NCI-H1436 treated with DMSO at 0.1 percent for 48 hours (cell line): Measurements from ENCODE around the gene CBX1.
"Not testable (repeated sequence)": the region's sequence is repeated elsewhere in the genome, so short reads cannot be mapped to it uniquely, and the experiment has no call there.

Experiments used
- DNase-seq: peaks from one replicate; lab custom pipeline; 2025; lab: John Stamatoyannopoulos, UW

The CBX1 gene

GRCh38 chr17:48123111-48123510 lies 21.8 kb upstream of the CBX1 start:
- DNase-seq = no peak

GRCh38 chr17:48122665-48123045 lies 21.4 kb upstream of the CBX1 start:
- no peak for DNase-seq

GRCh38 chr17:48121923-48122664 lies 20.8 kb upstream of the CBX1 start:
- DNase-seq = no peak

- no peak for DNase-seq
Measured at GRCh38 chr17:48113201-48113676, 12.0 kb upstream of the CBX1 start.

GRCh38 chr17:48111937-48112241 lies 10.6 kb upstream of the CBX1 start:
- DNase-seq = no peak

- no peak for DNase-seq
Measured at GRCh38 chr17:48110761-48111160, 9.5 kb upstream of the CBX1 start.

GRCh38 chr17:48107137-48108055 lies 6.1 kb upstream of the CBX1 start, which contains the start of gene SNX11:
TSS of gene SNX11 (plus strand) at chr17:48107766. CDS start at chr17:48112044, 4,278 bp downstream.
- peak; percentile 77 for DNase-seq

GRCh38 chr17:48106802-48107136 lies 5.5 kb upstream of the CBX1 start:
- no peak for DNase-seq

GRCh38 chr17:48104440-48104839 lies 3.2 kb upstream of the CBX1 start:
- DNase-seq = no peak

- no peak for DNase-seq
Measured at GRCh38 chr17:48102798-48103715, 1.8 kb upstream of the CBX1 start.

GRCh38 chr17:48102043-48102750 lies 919 bp upstream of the CBX1 start:
- DNase-seq = no peak

GRCh38 chr17:48100591-48101011 lies 677 bp downstream of the CBX1 start:
- no peak for DNase-seq

GRCh38 chr17:48100160-48100559 lies 1.1 kb downstream of the CBX1 start:
- no peak for DNase-seq

- DNase-seq = no peak
Measured at GRCh38 chr17:48095611-48096010, 5.7 kb downstream of the CBX1 start.

- no peak for DNase-seq
Measured at GRCh38 chr17:48093341-48094045, 7.8 kb downstream of the CBX1 start.

GRCh38 chr17:48084932-48085331 lies 16.3 kb downstream of the CBX1 start:
- no peak for DNase-seq

- DNase-seq = no peak
Measured at GRCh38 chr17:48081858-48082257, 19.4 kb downstream of the CBX1 start.

- not testable (repeated sequence) for DNase-seq
Measured at GRCh38 chr17:48077152-48077551, 24.1 kb downstream of the CBX1 start.

- DNase-seq = peak; percentile 40
Measured at GRCh38 chr17:48074322-48075081, 26.8 kb downstream of the CBX1 start.

- not testable (repeated sequence) for DNase-seq
Measured at GRCh38 chr17:48073566-48074094, 27.6 kb downstream of the CBX1 start.
